ENCODE data around the gene ENPP1. TPM values are rescaled to one million over a fixed set of nuclear protein-coding genes. Genes with fewer than 3 reads are reported as not detected.

Gene ENPP1
- total RNA-seq, 1 donor from 2014 or later: 4.5 TPM

DNA sequence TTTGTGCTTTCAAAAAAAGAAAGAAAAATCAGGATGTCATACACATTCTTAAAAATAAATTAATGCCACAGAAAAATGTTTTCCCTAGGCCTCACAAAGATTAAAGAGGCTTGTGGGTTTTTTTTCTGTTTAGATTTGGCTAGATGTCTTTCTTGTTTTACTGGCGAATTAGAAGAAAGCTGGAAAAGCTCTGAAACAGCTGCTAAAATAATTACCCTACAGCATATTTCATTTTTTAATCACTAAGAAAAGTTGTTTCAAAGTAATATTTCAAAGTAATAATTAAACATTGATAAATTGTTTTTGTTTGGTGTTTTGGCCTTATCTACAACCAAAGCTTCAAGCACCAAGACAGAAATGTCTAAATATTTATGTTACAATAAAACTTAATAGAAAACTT, 3.7 kb upstream of the ENPP1 start:
- Histone ChIP-seq H3K27ac (no peak overlapping the region), H3K36me3 (no peaks in the 10 kb centered on the region), H3K27me3 (no peaks in the 10 kb centered on the region), H3K4me1 (peaks cover 8 to 17% of the 10 kb centered on the region in 2 donors), H3K4me3 (no peak overlapping the region), H3K9me3 (peaks cover 0 to 2% of the 10 kb centered on the region in 2 donors)
- no peak for TF ChIP-seq CTCF (IDR thresholded peaks at IDR 0.05)
- DNase-seq (ENCODE audit: low spot score in 2 of 2): no peak
- intact Hi-C loops (cut with DNase I): no loop called here

GRCh38 chr6:131807321-131807643, 538 bp upstream of the ENPP1 start:
- Histone ChIP-seq H3K27ac (peak overlapping the region; percentile 82 to 86), H3K9me3 (no peaks in the 10 kb centered on the region), H3K36me3 (no peaks in the 10 kb centered on the region), H3K27me3 (no peaks in the 10 kb centered on the region), H3K4me3 (peak overlapping the region; percentile 65 to 67), H3K4me1 (peaks cover 8 to 27% of the 10 kb centered on the region in 2 donors)
- intact Hi-C loops (cut with DNase I): loop anchor here (5.0 kb wide), 2 partner anchors 45 to 180 kb away; partner anchors contain the start of gene MED23
- DNase-seq (ENCODE audit: low spot score in 2 of 2): no peak
- TF ChIP-seq CTCF (IDR thresholded peaks at IDR 0.05): no peak

DNA sequence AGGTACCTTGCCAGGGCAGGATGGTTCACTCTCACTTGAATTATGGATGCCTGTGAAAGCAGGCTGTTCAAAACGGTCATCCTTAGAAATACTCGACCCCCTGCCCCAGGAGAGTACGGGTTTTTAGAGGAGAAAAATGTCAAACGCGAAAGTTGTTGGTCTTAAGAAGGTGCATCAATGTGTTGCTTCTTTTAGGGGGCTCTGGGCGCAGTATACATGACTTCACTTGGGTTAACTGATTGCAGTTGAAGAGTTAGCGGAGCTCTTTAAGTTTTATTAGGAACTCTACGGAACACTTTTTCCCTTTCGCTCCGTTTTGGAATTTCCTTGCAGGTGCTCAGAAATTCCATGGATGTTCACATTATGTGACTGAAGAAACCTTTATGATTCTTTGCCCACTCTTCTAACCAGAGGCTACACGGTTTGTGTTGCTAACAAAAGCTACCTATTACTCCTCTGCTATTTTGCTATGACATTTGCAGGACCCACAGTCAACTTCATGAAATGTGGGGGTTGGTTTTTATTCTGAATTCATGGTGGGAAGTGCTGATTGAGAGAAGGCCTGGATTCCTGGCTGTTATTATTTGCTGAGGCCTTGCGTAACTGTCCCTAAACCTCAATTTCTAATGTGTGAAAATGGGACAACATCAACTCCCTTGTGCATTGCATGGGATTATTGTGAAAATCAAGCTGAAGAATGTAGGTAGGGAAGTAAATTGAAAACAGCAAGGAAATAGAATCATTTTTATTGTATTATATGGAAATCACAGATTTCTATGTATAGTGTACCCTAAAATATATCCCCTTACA, 845 bp downstream of the ENPP1 start:
- peak overlapping the region; percentile 84 to 86 for H3K27ac ChIP-seq
- no peak for DNase-seq (ENCODE audit: low spot score in 2 of 2)
- TF ChIP-seq CTCF (IDR thresholded peaks at IDR 0.05): no peak
- peaks cover 8 to 26% of the 10 kb centered on the region in 2 donors for H3K4me1 ChIP-seq
- H3K9me3 ChIP-seq: no peaks in the 10 kb centered on the region
- intact Hi-C loops (cut with DNase I): loop anchor here (1.0 to 5.0 kb wide), 3 partner anchors 23 to 181 kb away; partner anchors contain the start of gene MED23
- peak overlapping the region; percentile 65 to 67 for H3K4me3 ChIP-seq
- no peaks in the 10 kb centered on the region for H3K27me3 ChIP-seq
- H3K36me3 ChIP-seq: no peaks in the 10 kb centered on the region

GRCh38 chr6:131811500-131811899, 3.7 kb downstream of the ENPP1 start:
- no peak for TF ChIP-seq CTCF (IDR thresholded peaks at IDR 0.05)
- no peaks in the 10 kb centered on the region for H3K36me3 ChIP-seq
- H3K27ac ChIP-seq: no peak overlapping the region
- peaks cover 0 to 15% of the 10 kb centered on the region in 2 donors for H3K4me1 ChIP-seq
- H3K9me3 ChIP-seq: no peaks in the 10 kb centered on the region
- intact Hi-C loops (cut with DNase I): no loop called here
- DNase-seq (ENCODE audit: low spot score in 2 of 2): no peak
- no peaks in the 10 kb centered on the region for H3K27me3 ChIP-seq
- H3K4me3 ChIP-seq: no peak overlapping the region

DNA sequence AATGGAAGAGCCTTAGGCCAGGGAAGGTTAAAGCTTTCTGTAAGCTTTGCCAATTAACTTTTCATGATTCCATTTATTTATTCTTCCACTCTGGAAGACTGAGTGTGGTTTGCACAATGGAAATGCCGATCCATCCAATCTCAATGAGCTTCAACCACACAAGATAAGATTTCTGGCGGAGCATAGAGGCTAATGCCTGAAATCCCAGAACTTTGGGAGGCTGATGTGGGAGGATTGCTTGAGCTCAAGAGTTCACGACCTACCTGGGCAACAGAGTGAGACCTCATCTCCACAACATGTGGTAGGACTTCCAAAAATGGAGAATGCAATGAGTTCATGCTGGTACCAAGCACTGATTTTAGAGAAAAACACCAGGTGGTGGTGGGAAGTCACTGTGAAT, 6.2 kb downstream of the ENPP1 start:
- Histone ChIP-seq H3K4me1 (peaks cover 0 to 11% of the 10 kb centered on the region in 2 donors), H3K36me3 (no peaks in the 10 kb centered on the region), H3K27me3 (no peaks in the 10 kb centered on the region), H3K27ac (no peak overlapping the region), H3K9me3 (no peaks in the 10 kb centered on the region), H3K4me3 (no peak overlapping the region)
- intact Hi-C loops (cut with DNase I): no loop called here
- DNase-seq (ENCODE audit: low spot score in 2 of 2): no peak
- TF ChIP-seq CTCF (IDR thresholded peaks at IDR 0.05): no peak

Measured in ascending aorta (tissue), 2 donors.